HepG2 (cell line): ENCODE results near the gene RBPJ. TPM values are rescaled to one million over a fixed set of nuclear protein-coding genes. Genes with fewer than 3 reads are reported as not detected.

Experiments used
- ATAC-seq: fragments of 200-7000 bp; cut with Tn5 transposase; 3 replicates; pipeline ENCODE4 v1.9.1; 2020; ENCODE audit warnings: mild to moderate bottlenecking, moderate library complexity
- BruUV-seq: library from RNA; stranded (reverse); fragments of 400-500 nt; replicated peaks from 2 replicates; lab custom pipeline; 2021; lab: Mats Ljungman, UMichigan
- CTCF ChIA-PET: fragments of 300-600 bp; formaldehyde crosslinking; extraction: SDS; loops from one replicate; lab custom pipeline; 2021; ENCODE audit warnings: low total read pairs, inconsistent platforms, low intra/inter-chr PET ratio; lab: Yijun Ruan, JAX
- POLR2A ChIA-PET: fragments of 350-600 bp; sonication (Branson Sonifier 250); formaldehyde crosslinking; loops from one replicate; lab custom pipeline; 2020; ENCODE audit warnings: antibody characterized with exemption, inconsistent platforms; lab: Yijun Ruan, JAX
- DNase-seq: peaks from one replicate; pipeline ENCODE4 v3.0.0-alpha.2; 2015; ENCODE audit warnings: low spot score
- FAIRE-seq: peaks from 3 replicates; lab custom pipeline; 2011; peaks lifted over from hg19 to GRCh38; lab: Jason Lieb, UNC
- H2AFZ ChIP-seq: one replicate; pipeline ENCODE4 v1.6.1; 2011; ENCODE audit warnings: low read length, inconsistent platforms
- H3K27ac ChIP-seq: fragments of 300-600 bp; 3 replicates; pipeline ENCODE4 v1.8.0; 2011; ENCODE audit warnings: mixed run types, mild to moderate bottlenecking, mixed read lengths, low read length, inconsistent platforms; ENCODE audit not compliant: insufficient read depth; ENCODE audit errors: extremely low read length
- H3K27me3 ChIP-seq, 2 experiments: fragments of 200-600 bp in 1 of 2; 2 replicates in 1 of 2; 3 replicates in 1 of 2; pipeline versions ENCODE4 v1.6.0 to v1.8.0; 2011; ENCODE audit warnings: low read length in 2 of 2, mild to moderate bottlenecking in 2 of 2, moderate library complexity in 2 of 2, inconsistent platforms in 1 of 2; ENCODE audit not compliant: insufficient read depth in 2 of 2, control insufficient read depth in 1 of 2
- H3K36me3 ChIP-seq, 2 experiments: fragments of 200-600 bp in 1 of 2; replicated peaks in 1 of 2; 2 replicates in 1 of 2; 3 replicates in 1 of 2; pipeline versions ENCODE4 v1.5.1 to v1.8.0; 2011; ENCODE audit warnings: low read length in 2 of 2, inconsistent platforms in 1 of 2; ENCODE audit not compliant: insufficient read depth in 2 of 2, control insufficient read depth in 1 of 2
- H3K4me1 ChIP-seq: 2 replicates; pipeline ENCODE4 v1.5.1; 2012; ENCODE audit warnings: low read length, inconsistent platforms; ENCODE audit not compliant: insufficient read depth
- H3K4me2 ChIP-seq: 2 replicates; pipeline ENCODE4 v1.6.0; 2011; ENCODE audit warnings: low read depth, low read length, inconsistent platforms
- H3K4me3 ChIP-seq, 3 experiments: fragments of 200-600 bp in 1 of 3; sonication (generic), shearing (Covaris generic) in 1 of 3; replicated peaks in 1 of 3; 2 replicates each; pipeline ENCODE4 v1.5.1; 2011 to 2016; ENCODE audit warnings: low read length in 3 of 3, inconsistent platforms in 2 of 3, low read depth in 2 of 3, mild to moderate bottlenecking in 2 of 3, control low read depth in 1 of 3, mixed read lengths in 1 of 3; ENCODE audit not compliant: insufficient read depth in 1 of 3
- H3K79me2 ChIP-seq: one replicate; pipeline ENCODE4 v1.6.1; 2011; ENCODE audit warnings: low read length, inconsistent platforms; ENCODE audit not compliant: insufficient read depth
- H3K9ac ChIP-seq: 2 replicates; pipeline ENCODE4 v1.6.0; 2011; ENCODE audit warnings: mild to moderate bottlenecking, low read depth, low read length, inconsistent platforms; ENCODE audit not compliant: insufficient read depth
- H3K9me3 ChIP-seq: 2 replicates; pipeline ENCODE4 v1.5.1; 2012; ENCODE audit warnings: mild to moderate bottlenecking, low read length
- H4K20me1 ChIP-seq: 2 replicates; pipeline ENCODE4 v1.6.0; 2011; ENCODE audit warnings: inconsistent platforms, mild to moderate bottlenecking, low read length, moderate library complexity; ENCODE audit not compliant: insufficient read depth
- ASH2L ChIP-seq: fragments of 300-600, 200-600 bp; sonication (generic); IDR thresholded peaks from 2 replicates; pipeline ENCODE4 v1.7.0; 2017; ENCODE audit warnings: low read depth, mild to moderate bottlenecking, moderate library complexity, mixed read lengths, low read length; ENCODE audit not compliant: insufficient read length
- GATAD2A ChIP-seq: IDR thresholded peaks from 2 replicates; pipeline ENCODE4 v1.6.1; 2016
- KLF12 ChIP-seq: sonication (generic); formaldehyde crosslinking; IDR thresholded peaks from 2 replicates; pipeline ENCODE4 v1.4.0; 2020; ENCODE audit warnings: missing genetic modification reagents, borderline replicate concordance
- POLR2A ChIP-seq, 2 experiments: IDR thresholded peaks; 2 replicates each; pipeline ENCODE4 v1.6.1; 2011; ENCODE audit warnings: low read depth in 2 of 2, low read length in 2 of 2, mild to moderate bottlenecking in 1 of 2, moderate library complexity in 1 of 2; ENCODE audit not compliant: insufficient read depth in 1 of 2
- PREB ChIP-seq: sonication (generic); formaldehyde crosslinking; IDR thresholded peaks from 2 replicates; pipeline ENCODE4 v1.4.0; 2020; ENCODE audit warnings: missing genetic modification reagents
- TP53 ChIP-seq: sonication (generic); formaldehyde crosslinking; conservative IDR thresholded peaks from 2 replicates; pipeline ENCODE4 v1.4.0; 2020; ENCODE audit warnings: missing genetic modification reagents
- ZGPAT ChIP-seq: IDR thresholded peaks from 2 replicates; pipeline ENCODE4 v1.6.1; 2016; ENCODE audit warnings: mild to moderate bottlenecking
- ZNF367 ChIP-seq: sonication (generic); formaldehyde crosslinking; IDR thresholded peaks from 2 replicates; pipeline ENCODE4 v1.4.0; 2020; ENCODE audit warnings: missing genetic modification reagents, borderline replicate concordance
- ZNF562 ChIP-seq: sonication (generic); formaldehyde crosslinking; IDR thresholded peaks from 2 replicates; pipeline ENCODE4 v1.8.0; 2022; ENCODE audit warnings: missing genetic modification reagents, borderline replicate concordance
- WGBS: methylation state at CpG from one replicate; pipeline ENCODE4 v1.1.6; 2017; ENCODE audit warnings: low lambda C conversion rate; 5-methylcytosine and 5-hydroxymethylcytosine counted together
- in situ Hi-C: cut with HindIII; loops from 2 replicates; pipeline ENCODE4 v1.10.0; 2017; ENCODE audit warnings: low pct_unique_long_range_greater_than_20kb; ENCODE audit not compliant: extremely low pct_ligation_motif_present
- intact Hi-C: fragments of 100-400 bp; cut with micrococcal nuclease; formaldehyde crosslinking; loops from one replicate; pipeline ENCODE4 v1.10.0; 2022; ENCODE audit not compliant: unreplicated experiment
- polyA plus RNA-seq, 8 experiments: library from polyadenylated mRNA; depleted of rRNA in 3 of 8; stranded (reverse) in 7 of 8; unstranded in 1 of 8; fragments of >200 nt; fragmentation: Illumina TruSeq in 4 of 8; extraction: Trizol in 4 of 8; gene quantifications; 2 replicates each; pipeline versions ENCODE4 v1.2.1 to v1.2.3, GENCODE V29; 2011 to 2016; ENCODE audit warnings: low read depth in 4 of 8, missing spikeins in 1 of 8, mixed read lengths in 1 of 8; ENCODE audit not compliant: insufficient read depth in 1 of 8
- total RNA-seq, 5 experiments: library from RNA; depleted of rRNA; stranded (reverse); fragments of >200 nt; fragmentation: Illumina TruSeq; extraction: Trizol; gene quantifications; 2 replicates each; pipeline ENCODE4 v1.2.3, GENCODE V29; 2016; ENCODE audit warnings: low read depth in 1 of 5

The RBPJ gene
- total and polyA plus RNA-seq, 2 of the 13 experiments (the other 11 are each of a cell fraction or from before 2014, with no cell fraction given) = 25.9 to 33.2 TPM

- no peak for FAIRE-seq
- no peak overlapping the region for H2AFZ ChIP-seq
- CTCF ChIA-PET = no interaction called here
Measured at GRCh38 chr4:26406346-26406975, 85.6 kb downstream of the RBPJ start.

DNA sequence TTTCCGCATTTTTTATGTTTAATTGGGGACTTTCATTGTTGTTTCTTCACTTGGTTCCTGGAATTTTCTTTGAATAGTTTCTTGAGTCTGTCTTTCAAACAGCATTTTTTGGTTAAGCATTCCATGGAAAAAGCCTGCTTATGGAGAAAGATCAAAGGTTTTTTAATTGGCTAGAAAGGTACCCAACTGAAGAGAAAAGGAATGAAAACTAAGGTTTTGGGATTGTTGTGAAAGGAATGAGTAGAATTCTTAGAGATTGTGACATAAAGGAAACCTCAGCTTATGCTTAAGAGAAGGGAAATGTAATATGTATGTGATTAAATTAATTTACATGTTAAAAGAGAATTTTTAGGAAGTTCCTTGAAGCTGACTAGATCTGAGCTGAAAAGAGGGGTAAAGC, 86.7 kb downstream of the RBPJ start:
- H3K9ac ChIP-seq = no peak overlapping the region
- DNase-seq (no peak), ATAC-seq (no peak), FAIRE-seq (no peak)
- in situ Hi-C loops = loop anchor here (25.0 kb wide), 1 partner anchor 370 kb away; no protein-coding TSS in a partner anchor
- H4K20me1 ChIP-seq = peaks cover 6% of the 10 kb centered on the region; the same call in 1 of the 2 replicates
- H3K4me3 ChIP-seq = no peak overlapping the region
- ChIA-PET CTCF (no interaction called here), POLR2A (no interaction called here)
- BruUV-seq = no TSS peak
- H3K4me1 ChIP-seq = peaks cover 7% of the 10 kb centered on the region; the same call in 1 of the 2 replicates
- intact Hi-C loops = no loop called here
- no peak overlapping the region for H2AFZ ChIP-seq
- 96% methylated on average over 1 of the region's 1 CpG for WGBS
- TF ChIP-seq ZGPAT (CRISPR knock-in tag) (no peak), ASH2L (no peak), GATAD2A (CRISPR knock-in tag) (no peak), ZNF367 (CRISPR knock-in tag) (no peak), KLF12 (CRISPR knock-in tag) (no peak)
- no peaks in the 10 kb centered on the region for H3K79me2 ChIP-seq
- no peaks in the 10 kb centered on the region; a peak in 1 of 5 replicates for H3K27me3 ChIP-seq
- H3K36me3 ChIP-seq = peaks cover 4 to 16% of the 10 kb centered on the region in 2 experiments; a peak in 3 of 5 replicates
- peaks cover 8% of the 10 kb centered on the region for H3K9me3 ChIP-seq
- H3K27ac ChIP-seq = no peak overlapping the region
- H3K4me2 ChIP-seq = no peak overlapping the region

More at GRCh38 chr4:26406346-26406975, 85.6 kb downstream of the RBPJ start:
- H3K4me1 ChIP-seq = peaks cover 6% of the 10 kb centered on the region; the same call in 1 of the 2 replicates
- no peak overlapping the region for H3K4me2 ChIP-seq
- intact Hi-C loops (no loop called here), in situ Hi-C loops (loop anchor here (25.0 kb wide), 1 partner anchor 369 kb away; no protein-coding TSS in a partner anchor)
- POLR2A ChIA-PET = no interaction called here
- 98% methylated on average over 4 of the region's 4 CpGs for WGBS
- H3K27me3 ChIP-seq = no peaks in the 10 kb centered on the region; a peak in 1 of 5 replicates
- H3K9me3 ChIP-seq = peaks cover 8% of the 10 kb centered on the region
- peaks cover 4 to 12% of the 10 kb centered on the region in 2 experiments; a peak in 3 of 5 replicates for H3K36me3 ChIP-seq
- no peak overlapping the region for H3K27ac ChIP-seq
- TSS peak; percentile 29 for BruUV-seq
- H4K20me1 ChIP-seq = peaks cover 6% of the 10 kb centered on the region; the same call in 1 of the 2 replicates
- no peak overlapping the region for H3K4me3 ChIP-seq
- H3K9ac ChIP-seq = no peak overlapping the region
- ATAC-seq (no peak), DNase-seq (no peak)
- no peak for TF ChIP-seq PREB
- peak; percentile 70; the same call in 1 of the 2 replicates for TF ChIP-seq ZNF562 (CRISPR knock-in tag)
- TF ChIP-seq POLR2A (IDR thresholded peaks at IDR 0.05; ENCODE audit: insufficient read depth in 1 of 2, low read depth in 2 of 2, low read length in 2 of 2) = no peak
- TF ChIP-seq TP53 (CRISPR knock-in tag) = peak; percentile 88
- no peaks in the 10 kb centered on the region for H3K79me2 ChIP-seq
